Measurements from ENCODE around the gene TMPRSS2.

DNA sequence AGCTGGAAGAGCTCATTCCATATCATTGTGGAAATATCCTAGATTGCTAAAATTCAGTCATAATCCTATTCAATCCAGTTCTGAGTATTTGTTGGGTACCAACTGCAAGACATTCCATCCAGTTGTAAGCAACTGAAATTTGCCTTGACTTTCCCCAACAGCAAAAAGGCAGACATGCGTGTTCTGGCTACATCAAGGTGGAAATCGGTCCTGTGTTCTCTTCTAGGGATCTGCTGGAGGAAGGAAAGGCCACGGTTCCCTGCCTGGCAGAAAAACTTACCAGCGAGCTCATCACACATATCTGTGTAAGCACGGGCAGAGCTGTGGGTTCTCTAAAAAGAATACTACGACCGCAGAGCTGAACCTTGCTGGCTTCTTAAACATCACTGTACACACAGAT is 64.4 kb downstream of the TMPRSS2 start:
- TF ChIP-seq, protein P1, sequence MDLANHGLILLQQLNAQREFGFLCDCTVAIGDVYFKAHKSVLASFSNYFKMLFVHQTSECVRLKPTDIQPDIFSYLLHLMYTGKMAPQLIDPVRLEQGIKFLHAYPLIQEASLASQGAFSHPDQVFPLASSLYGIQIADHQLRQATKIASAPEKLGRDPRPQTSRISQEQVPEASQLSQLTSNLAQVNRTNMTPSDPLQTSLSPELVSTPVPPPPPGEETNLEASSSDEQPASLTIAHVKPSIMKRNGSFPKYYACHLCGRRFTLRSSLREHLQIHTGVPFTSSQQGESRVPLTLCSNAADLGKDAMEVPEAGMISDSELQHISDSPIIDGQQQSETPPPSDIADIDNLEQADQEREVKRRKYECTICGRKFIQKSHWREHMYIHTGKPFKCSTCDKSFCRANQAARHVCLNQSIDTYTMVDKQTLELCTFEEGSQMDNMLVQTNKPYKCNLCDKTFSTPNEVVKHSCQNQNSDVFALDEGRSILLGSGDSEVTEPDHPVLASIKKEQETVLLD (CRISPR knock-in tag; IDR thresholded peaks at IDR 0.05; ENCODE audit: low read depth) = no peak
- TF ChIP-seq, protein P2, sequence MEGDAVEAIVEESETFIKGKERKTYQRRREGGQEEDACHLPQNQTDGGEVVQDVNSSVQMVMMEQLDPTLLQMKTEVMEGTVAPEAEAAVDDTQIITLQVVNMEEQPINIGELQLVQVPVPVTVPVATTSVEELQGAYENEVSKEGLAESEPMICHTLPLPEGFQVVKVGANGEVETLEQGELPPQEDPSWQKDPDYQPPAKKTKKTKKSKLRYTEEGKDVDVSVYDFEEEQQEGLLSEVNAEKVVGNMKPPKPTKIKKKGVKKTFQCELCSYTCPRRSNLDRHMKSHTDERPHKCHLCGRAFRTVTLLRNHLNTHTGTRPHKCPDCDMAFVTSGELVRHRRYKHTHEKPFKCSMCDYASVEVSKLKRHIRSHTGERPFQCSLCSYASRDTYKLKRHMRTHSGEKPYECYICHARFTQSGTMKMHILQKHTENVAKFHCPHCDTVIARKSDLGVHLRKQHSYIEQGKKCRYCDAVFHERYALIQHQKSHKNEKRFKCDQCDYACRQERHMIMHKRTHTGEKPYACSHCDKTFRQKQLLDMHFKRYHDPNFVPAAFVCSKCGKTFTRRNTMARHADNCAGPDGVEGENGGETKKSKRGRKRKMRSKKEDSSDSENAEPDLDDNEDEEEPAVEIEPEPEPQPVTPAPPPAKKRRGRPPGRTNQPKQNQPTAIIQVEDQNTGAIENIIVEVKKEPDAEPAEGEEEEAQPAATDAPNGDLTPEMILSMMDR (CRISPR knock-in tag; IDR thresholded peaks at IDR 0.05) = no peak
- TF ChIP-seq ZNF547 (CRISPR knock-in tag; IDR thresholded peaks at IDR 0.05) = no peak
- no peak for TF ChIP-seq GPBP1L1 (CRISPR knock-in tag; IDR thresholded peaks at IDR 0.05)
- no peak for TF ChIP-seq MAZ (IDR thresholded peaks at IDR 0.05; ENCODE audit: borderline replicate concordance, low read depth, low read length)
- no peak for TF ChIP-seq MAZ (CRISPR knock-in tag; IDR thresholded peaks at IDR 0.05; ENCODE audit: low read depth)
- TF ChIP-seq, protein P3, sequence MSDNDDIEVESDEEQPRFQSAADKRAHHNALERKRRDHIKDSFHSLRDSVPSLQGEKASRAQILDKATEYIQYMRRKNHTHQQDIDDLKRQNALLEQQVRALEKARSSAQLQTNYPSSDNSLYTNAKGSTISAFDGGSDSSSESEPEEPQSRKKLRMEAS (IDR thresholded peaks at IDR 0.05) = no peak

Measured in HepG2 (cell line).